HS-5 (cell line): ENCODE data around the gene SNX24.

ENCODE experiments used
- DNase-seq: peaks from one replicate; pipeline ENCODE4 v3.0.0-alpha.2; 2012; ENCODE audit warnings: low read depth

The SNX24 gene

GRCh38 chr5:122921826-122922225, 76.4 kb downstream of the SNX24 start:
- DNase-seq = no peak

DNA sequence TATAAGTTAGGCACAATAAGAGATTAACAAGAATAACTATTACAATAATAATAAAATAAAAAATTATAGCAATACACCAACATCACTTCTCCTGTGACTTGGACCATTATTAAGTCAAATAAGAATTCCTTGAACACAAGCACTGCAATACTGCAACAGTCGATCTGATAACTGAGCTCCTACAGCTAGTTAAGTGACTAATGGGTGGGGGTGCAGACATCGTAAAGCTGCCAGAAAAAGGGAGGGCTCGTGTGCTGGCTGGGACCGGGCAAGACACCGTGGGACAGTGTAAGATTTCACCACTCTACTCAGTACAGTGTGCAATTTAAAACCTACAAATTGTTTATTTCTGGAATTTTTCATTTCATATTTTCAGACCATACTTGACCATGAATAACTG, 78.8 kb downstream of the SNX24 start:
- no peak for DNase-seq

DNA sequence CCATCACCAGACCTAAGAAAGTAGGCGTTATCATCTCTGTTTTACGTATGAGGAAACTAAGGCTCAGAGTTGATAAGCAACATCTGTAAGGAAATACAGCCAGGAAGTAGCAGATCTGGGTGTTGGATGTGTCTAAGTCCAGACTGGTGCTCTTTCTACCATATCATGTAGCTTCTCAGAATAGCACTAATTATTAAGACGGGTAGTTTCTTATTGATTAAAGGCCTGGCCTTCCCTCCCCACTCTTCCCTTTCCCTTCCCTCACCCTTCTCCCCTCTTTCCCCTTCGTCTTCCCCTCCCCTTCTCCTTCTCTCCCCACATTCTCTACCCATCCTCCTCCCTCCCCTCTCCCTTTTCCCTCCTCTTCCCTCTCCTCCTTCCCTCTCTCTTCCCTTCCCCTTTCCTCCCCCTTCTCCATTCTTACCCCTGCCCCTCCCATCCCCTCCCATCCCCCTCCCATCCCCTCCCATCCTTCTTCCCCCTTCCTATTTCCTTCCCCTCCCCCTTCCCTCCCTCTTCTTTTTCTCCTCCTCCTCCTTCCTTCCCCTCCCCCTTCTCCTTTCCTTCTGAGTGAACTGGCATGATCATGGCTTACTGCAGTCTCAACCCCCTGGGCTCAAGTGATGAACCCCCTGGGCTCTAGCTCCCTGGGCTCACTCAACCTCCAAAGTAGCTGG, 79.4 kb downstream of the SNX24 start:
- DNase-seq = no peak

- no peak for DNase-seq
Observed at GRCh38 chr5:122929001-122929400, 83.6 kb downstream of the SNX24 start.

GRCh38 chr5:122929980-122930379, 84.6 kb downstream of the SNX24 start:
- DNase-seq = no peak

DNA sequence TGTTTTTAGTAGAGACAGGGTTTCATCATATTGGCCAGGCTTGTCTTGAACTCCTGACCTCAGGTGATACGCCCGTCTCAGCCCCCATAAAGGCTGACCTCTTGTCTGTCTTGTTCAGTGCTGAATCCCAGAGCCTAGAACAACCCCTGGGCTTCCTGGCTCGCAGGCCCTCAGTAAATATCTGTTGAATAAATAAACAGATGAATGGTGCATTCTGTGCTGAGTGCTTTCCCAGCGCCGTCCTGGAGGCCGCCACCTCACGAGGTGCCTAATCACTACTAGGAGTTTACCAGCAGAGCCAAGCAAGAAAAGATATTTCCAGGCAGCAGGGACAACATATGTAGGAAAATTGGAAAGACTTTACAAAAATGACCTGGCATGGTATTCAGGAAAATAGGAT, 88.5 kb downstream of the SNX24 start:
- no peak for DNase-seq

- no peak for DNase-seq
Observed at GRCh38 chr5:122936088-122936487, 90.7 kb downstream of the SNX24 start.

- no peak for DNase-seq
Observed at GRCh38 chr5:122937914-122938313, 92.5 kb downstream of the SNX24 start.

DNA sequence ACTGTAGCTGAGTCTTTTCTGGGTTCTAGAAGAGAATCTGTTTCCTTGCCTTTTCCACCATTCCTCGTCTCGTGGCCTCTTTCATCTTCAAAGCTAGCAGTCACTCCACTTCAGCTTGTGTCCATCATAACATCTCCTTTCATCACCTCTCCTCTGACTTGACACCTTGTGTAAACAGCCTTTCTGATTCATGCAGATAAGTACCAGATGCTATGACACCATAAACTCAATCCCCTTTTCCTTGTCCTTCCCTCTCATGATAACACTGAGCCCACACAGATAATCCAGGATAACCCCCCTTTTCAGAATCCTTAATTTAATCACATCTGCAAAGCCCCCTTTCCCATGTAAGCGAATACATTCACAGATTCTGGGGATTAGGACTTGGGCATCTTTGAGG, 95.5 kb downstream of the SNX24 start:
- no peak for DNase-seq

- DNase-seq = no peak
Observed at GRCh38 chr5:122941737-122942136, 96.3 kb downstream of the SNX24 start.

GRCh38 chr5:122942164-122942914, 96.9 kb downstream of the SNX24 start:
- DNase-seq = no peak

- DNase-seq = no peak
Observed at GRCh38 chr5:122943050-122943698, 97.8 kb downstream of the SNX24 start.

- no peak for DNase-seq
Observed at GRCh38 chr5:122944051-122944450, 98.6 kb downstream of the SNX24 start.

GRCh38 chr5:122947372-122947771, 102.0 kb downstream of the SNX24 start:
- DNase-seq = no peak

DNA sequence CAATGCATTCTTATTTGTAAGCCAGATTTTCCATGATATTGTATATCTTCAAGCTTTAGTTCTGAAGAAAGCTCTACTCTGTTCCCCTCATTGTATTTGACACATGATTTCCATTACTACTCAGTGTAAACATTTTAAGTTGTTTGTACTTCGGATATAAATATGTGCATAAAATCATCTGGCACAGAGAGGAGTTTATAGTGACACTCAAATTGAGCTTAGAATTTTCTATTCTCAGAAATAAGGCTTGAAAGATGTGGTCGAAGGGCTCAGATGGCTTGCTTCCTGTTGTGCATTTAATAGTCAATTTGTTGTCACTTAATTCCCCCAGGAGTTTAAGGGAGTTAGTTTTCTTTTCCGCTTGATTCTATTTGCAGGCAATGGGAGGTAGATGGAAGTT, 102.4 kb downstream of the SNX24 start:
- DNase-seq = no peak

DNA sequence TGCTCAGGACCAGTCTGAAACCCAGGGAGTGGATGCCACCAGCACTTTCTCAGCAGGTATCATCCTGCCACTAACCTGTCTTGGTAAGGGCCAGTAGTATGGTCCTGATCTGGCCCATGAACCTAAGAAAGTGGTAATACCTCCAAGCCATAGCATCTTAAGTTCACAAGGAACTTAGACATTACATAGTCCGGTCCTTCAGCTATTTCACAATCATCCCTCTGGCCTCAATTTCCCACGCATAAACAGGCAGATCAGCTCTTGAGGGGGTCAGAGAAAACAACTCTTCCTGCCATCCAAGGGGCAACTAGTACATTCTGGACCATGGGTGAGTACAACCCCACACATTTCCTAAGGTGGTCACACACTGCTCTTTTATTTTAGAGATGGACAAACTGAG, 102.9 kb downstream of the SNX24 start:
- no peak for DNase-seq

- DNase-seq = no peak
Observed at GRCh38 chr5:122951658-122952057, 106.2 kb downstream of the SNX24 start.

- no peak for DNase-seq
Observed at GRCh38 chr5:122954719-122955118, 109.3 kb downstream of the SNX24 start.

DNA sequence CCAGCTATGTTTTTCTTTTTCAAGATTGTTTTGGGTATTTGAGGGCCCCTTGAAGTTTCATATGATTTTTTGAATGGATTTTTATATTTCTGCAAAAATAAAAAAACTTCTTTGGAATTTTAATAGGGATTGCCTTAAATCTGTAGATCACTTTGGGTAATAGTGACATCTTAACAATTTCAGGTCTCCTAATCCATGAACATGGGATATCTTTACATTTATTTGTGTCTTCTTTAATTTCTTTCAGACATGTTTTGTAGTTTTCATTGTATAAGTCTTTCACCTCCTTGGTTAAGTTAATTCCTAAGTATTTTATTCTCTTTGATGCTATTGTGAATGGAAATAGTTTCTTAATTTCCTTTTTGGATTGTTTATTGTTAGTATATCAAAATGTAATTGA, 112.0 kb downstream of the SNX24 start:
- no peak for DNase-seq

DNA sequence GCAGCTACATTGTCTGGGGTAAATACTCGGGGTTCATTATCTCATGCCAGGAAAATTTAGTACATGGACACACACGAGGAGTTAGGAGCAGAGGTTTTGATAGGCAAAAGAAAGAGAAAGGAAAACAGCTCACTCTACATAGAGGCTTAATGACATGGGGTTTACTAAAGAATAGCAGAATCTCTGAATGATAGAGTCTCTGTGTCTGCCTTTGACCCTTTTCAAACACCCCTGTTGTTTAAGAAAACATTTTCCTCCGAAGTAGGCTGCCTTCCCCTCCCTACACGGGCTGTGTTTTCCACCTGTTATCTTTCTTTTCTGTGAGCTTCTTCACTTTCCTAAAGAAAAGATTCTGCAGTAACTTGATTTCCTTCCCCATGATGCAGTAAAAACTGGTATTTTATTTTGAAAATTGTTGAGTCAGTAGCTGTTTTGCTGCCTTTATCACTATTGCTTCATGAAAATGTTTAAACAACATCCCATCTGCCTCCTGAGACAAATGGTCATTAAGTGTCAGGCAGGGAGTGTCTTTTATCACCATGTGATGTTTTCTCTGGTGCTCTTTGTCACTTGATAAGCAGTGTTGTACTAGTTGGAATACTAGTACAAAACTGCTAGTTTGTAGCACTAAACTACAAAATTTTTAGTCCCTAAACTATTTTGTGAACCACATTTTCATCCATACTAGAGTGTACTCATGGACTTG, 114.5 kb downstream of the SNX24 start:
- DNase-seq = no peak

DNA sequence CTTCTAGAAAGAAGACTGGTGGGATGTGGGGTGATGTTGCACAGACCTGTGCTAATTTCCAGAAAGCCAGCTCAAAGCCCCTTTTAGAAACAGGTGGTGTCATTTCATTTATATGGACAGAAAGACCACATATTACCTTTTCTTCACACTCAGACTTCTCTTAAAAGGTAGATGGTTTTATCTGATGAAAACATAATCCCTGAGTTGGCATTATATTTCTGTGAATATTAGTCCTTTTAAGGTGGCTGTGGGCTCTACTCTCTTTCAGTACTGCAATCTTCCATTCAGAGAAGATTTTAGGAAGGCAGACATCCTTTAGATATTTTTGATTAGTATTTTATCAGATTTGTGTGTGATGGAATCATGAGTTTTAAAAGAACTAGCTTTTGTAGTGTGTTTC, 117.9 kb downstream of the SNX24 start:
- DNase-seq = no peak

DNA sequence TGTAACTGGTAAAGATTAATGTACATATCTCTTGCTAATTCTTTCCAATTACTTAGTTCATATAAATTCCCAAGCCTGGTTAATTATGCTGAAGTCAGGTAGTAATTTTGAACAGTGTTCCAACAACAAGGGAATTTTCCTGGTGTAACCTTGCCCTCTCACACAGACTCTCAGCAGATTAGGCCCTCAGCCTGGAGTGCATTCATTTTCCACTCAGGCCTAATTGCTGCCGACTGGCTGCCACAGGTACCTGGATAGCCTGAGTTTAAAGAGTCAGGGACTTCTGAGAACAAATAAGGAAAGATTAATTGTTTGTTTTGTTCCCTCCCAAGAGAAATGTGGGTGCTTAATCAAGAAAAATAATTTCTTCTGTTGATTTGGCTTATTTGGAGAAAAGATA, 119.7 kb downstream of the SNX24 start:
- DNase-seq = no peak

GRCh38 chr5:122967085-122967484, 121.7 kb downstream of the SNX24 start:
- DNase-seq = no peak
